Measurements from ENCODE around the gene DAAM1. TPM values are rescaled to one million over a fixed set of nuclear protein-coding genes. Genes with fewer than 3 reads are reported as not detected.

Gene DAAM1
- total RNA-seq, 2 donors from 2014 or later = 61.4 to 67.0 TPM

GRCh38 chr14:59417311-59417710 is 228.8 kb downstream of the DAAM1 start:
- Histone ChIP-seq H3K9me3 (no peaks in the 10 kb centered on the region), H3K4me3 (no peak overlapping the region), H3K27me3 (no peaks in the 10 kb centered on the region), H3K4me1 (peaks cover 0 to 23% of the 10 kb centered on the region in 2 donors), H3K27ac (no peak overlapping the region), H3K36me3 (no peaks in the 10 kb centered on the region)
- no peak for DNase-seq (ENCODE audit: low spot score)
- no peak for TF ChIP-seq CTCF (IDR thresholded peaks at IDR 0.05)

- Histone ChIP-seq H3K27ac (peak overlapping the region in 1 of 2 donors; percentile 1), H3K4me1 (peaks cover 0 to 32% of the 10 kb centered on the region in 2 donors), H3K9me3 (no peaks in the 10 kb centered on the region), H3K4me3 (no peak overlapping the region), H3K36me3 (no peaks in the 10 kb centered on the region), H3K27me3 (no peaks in the 10 kb centered on the region)
- DNase-seq (ENCODE audit: low spot score) = no peak
- TF ChIP-seq CTCF (IDR thresholded peaks at IDR 0.05) = no peak
Measured at GRCh38 chr14:59419303-59419702, 230.8 kb downstream of the DAAM1 start.

Measured in right atrium auricular region (tissue), 2 donors.